WTC11 (cell line): ENCODE measurements around the gene DAP3. TPM values are rescaled to one million over a fixed set of nuclear protein-coding genes. Genes with fewer than 3 reads are reported as not detected.
"Not testable (repeated sequence)": the region's sequence is repeated elsewhere in the genome, so short reads cannot be mapped to it uniquely, and the experiment has no call there.

Experiments used
- ATAC-seq: fragments of 200-7000 bp; cut with Tn5 transposase; 2 replicates; pipeline ENCODE4 v1.10.0; 2021; ENCODE audit warnings: mild to moderate bottlenecking, moderate library complexity
- CTCF ChIA-PET: fragments of 300-600 bp; sonication (Branson Sonifier 250); formaldehyde crosslinking; loops from one replicate; lab custom pipeline; 2021; ENCODE audit warnings: antibody characterized with exemption; lab: Charles Lee
- POLR2A ChIA-PET: fragments of 350-600 bp; sonication (Branson Sonifier 250); formaldehyde crosslinking; loops from one replicate; lab custom pipeline; 2021; ENCODE audit warnings: antibody characterized with exemption; lab: Charles Lee
- DNase-seq: peaks from one replicate; pipeline ENCODE4 v3.0.0; 2021; ENCODE audit warnings: low spot score
- H3K27ac Mint-ChIP-seq: 2 replicates; pipeline ENCODE4 v1.8.0; 2021; ENCODE audit warnings: mixed read lengths
- H3K27me3 Mint-ChIP-seq: 2 replicates; pipeline ENCODE4 v1.8.0; 2021; ENCODE audit warnings: low read depth, mild to moderate bottlenecking, moderate library complexity, mixed read lengths
- H3K36me3 Mint-ChIP-seq: 2 replicates; pipeline ENCODE4 v1.8.0; 2021; ENCODE audit warnings: mixed read lengths
- H3K4me1 Mint-ChIP-seq: 2 replicates; pipeline ENCODE4 v1.8.0; 2022; ENCODE audit warnings: mixed read lengths
- H3K4me3 Mint-ChIP-seq: 2 replicates; pipeline ENCODE4 v1.8.0; 2021; ENCODE audit warnings: mild to moderate bottlenecking, moderate library complexity, mixed read lengths
- H3K9me3 Mint-ChIP-seq: 2 replicates; pipeline ENCODE4 v1.8.0; 2021; ENCODE audit warnings: mixed read lengths
- ATF1 ChIP-seq: sonication (generic); formaldehyde crosslinking; IDR thresholded peaks from 2 replicates; pipeline ENCODE4 v1.8.1; 2023; ENCODE audit warnings: mild to moderate bottlenecking, moderate library complexity, missing genetic modification reagents
- CTCF ChIP-seq: fragments of 200-600 bp; IDR thresholded peaks from 2 replicates; pipeline ENCODE4 v1.8.0; 2022; ENCODE audit warnings: antibody characterized with exemption
- ESRRA ChIP-seq: sonication (generic); formaldehyde crosslinking; IDR thresholded peaks from 2 replicates; pipeline ENCODE4 v1.8.1; 2022; ENCODE audit warnings: mild to moderate bottlenecking, missing genetic modification reagents, borderline replicate concordance
- KAT7 ChIP-seq: sonication (generic); formaldehyde crosslinking; IDR thresholded peaks from 2 replicates; pipeline ENCODE4 v1.8.1; 2023; ENCODE audit warnings: missing genetic modification reagents, mild to moderate bottlenecking, borderline replicate concordance
- NFATC4 ChIP-seq: fragments of 250-450 bp; sonication (Bioruptor Pico); IDR thresholded peaks from 2 replicates; pipeline ENCODE4 v1.9.0; 2021; ENCODE audit warnings: mild to moderate bottlenecking
- NFE2L1 ChIP-seq: sonication (generic); formaldehyde crosslinking; IDR thresholded peaks from 2 replicates; pipeline ENCODE4 v1.8.1; 2023; ENCODE audit warnings: missing genetic modification reagents
- PRRX2 ChIP-seq: fragments of 250-450 bp; sonication (Bioruptor Pico); IDR thresholded peaks from 2 replicates; pipeline ENCODE4 v1.8.0; 2021; ENCODE audit warnings: mild to moderate bottlenecking
- RELA ChIP-seq: sonication (generic); formaldehyde crosslinking; IDR thresholded peaks from 2 replicates; pipeline ENCODE4 v1.8.1; 2022; ENCODE audit warnings: missing genetic modification reagents, mild to moderate bottlenecking, borderline replicate concordance
- RORB ChIP-seq: fragments of 250-450 bp; sonication (Bioruptor Pico); IDR thresholded peaks from 2 replicates; pipeline ENCODE4 v1.9.0; 2021; ENCODE audit warnings: mild to moderate bottlenecking
- ZMAT4 ChIP-seq: fragments of 250-450 bp; sonication (Bioruptor Pico); IDR thresholded peaks from 2 replicates; pipeline ENCODE4 v1.9.0; 2021; ENCODE audit warnings: mild to moderate bottlenecking
- ZNF121 ChIP-seq: sonication (generic); formaldehyde crosslinking; IDR thresholded peaks from 2 replicates; pipeline ENCODE4 v1.8.0; 2023; ENCODE audit warnings: missing genetic modification reagents
- ZNF232 ChIP-seq: sonication (generic); formaldehyde crosslinking; IDR thresholded peaks from 2 replicates; pipeline ENCODE4 v1.8.0; 2022; ENCODE audit warnings: mild to moderate bottlenecking, missing genetic modification reagents
- ZNF317 ChIP-seq: sonication (generic); formaldehyde crosslinking; IDR thresholded peaks from 2 replicates; pipeline ENCODE4 v1.8.1; 2023; ENCODE audit warnings: low read depth, mild to moderate bottlenecking, moderate library complexity, missing genetic modification reagents, borderline replicate concordance
- total RNA-seq: library from RNA; stranded (reverse); gene quantifications from 3 replicates; pipeline ENCODE4 v1.2.3, GENCODE V29; 2021
- TF ChIP-seq, protein P1 (sequence below): sonication (generic); formaldehyde crosslinking; IDR thresholded peaks from 2 replicates; pipeline ENCODE4 v1.8.1; 2022; ENCODE audit warnings: low read depth, missing genetic modification reagents, borderline replicate concordance
- TF ChIP-seq, protein P2 (sequence below): fragments of 250-450 bp; sonication (Bioruptor Pico); IDR thresholded peaks from 2 replicates; pipeline ENCODE4 v1.9.0; 2021; ENCODE audit warnings: moderate library complexity, mild to moderate bottlenecking, inconsistent platforms, borderline replicate concordance
- TF ChIP-seq, protein P3 (sequence below): sonication (generic); formaldehyde crosslinking; IDR thresholded peaks from 2 replicates; pipeline ENCODE4 v1.8.1; 2022; ENCODE audit warnings: missing genetic modification reagents, borderline replicate concordance

Gene DAP3
- total RNA-seq, 1 experiment from 2014 or later: 109 TPM

- TF ChIP-seq KAT7 (CRISPR knock-in tag): no peak
- TF ChIP-seq RELA (CRISPR knock-in tag): no peak
- no peak for TF ChIP-seq NFATC4 (CRISPR knock-in tag)
- Mint-ChIP-seq H3K27me3 (no peaks in the 10 kb centered on the region), H3K4me3 (no peak overlapping the region), H3K4me1 (no peaks in the 10 kb centered on the region), H3K9me3 (peaks cover 4% of the 10 kb centered on the region), H3K27ac (no peak overlapping the region), H3K36me3 (peaks cover 45% of the 10 kb centered on the region)
- POLR2A ChIA-PET: no interaction called here
- DNase-seq: no peak
- ATAC-seq: no peak
- CTCF ChIA-PET: no interaction called here
Measured at GRCh38 chr1:155709391-155709790, 20.5 kb downstream of the DAP3 start.

GRCh38 chr1:155711457-155711856 is 22.6 kb downstream of the DAP3 start:
- H3K36me3 Mint-ChIP-seq: peaks cover 55% of the 10 kb centered on the region
- DNase-seq, H3K27ac Mint-ChIP-seq, POLR2A ChIA-PET, H3K27me3 Mint-ChIP-seq, H3K9me3 Mint-ChIP-seq, H3K4me1 Mint-ChIP-seq, H3K4me3 Mint-ChIP-seq, CTCF ChIA-PET, ATAC-seq: not testable (repeated sequence)

DNA sequence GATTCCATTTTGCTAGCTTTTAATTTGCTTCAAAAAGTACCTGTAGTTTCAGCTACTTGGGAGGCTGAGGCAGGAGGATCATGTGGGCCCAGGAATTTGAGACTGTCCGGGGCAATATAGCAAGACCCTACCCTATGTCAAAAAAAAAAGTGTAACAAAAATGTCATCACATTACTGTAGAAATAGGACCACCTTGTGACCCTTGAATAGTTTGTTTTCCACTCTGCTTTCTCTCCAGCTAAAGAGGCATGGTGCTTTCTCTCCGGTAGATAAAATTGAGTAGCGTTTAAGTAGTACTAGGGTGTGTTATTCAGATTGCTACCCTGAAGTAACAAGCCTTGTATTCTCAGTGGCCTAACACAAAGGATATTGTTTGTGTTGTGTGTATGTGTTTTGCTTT is 23.7 kb downstream of the DAP3 start:
- H3K27me3 Mint-ChIP-seq, DNase-seq, ATAC-seq, H3K27ac Mint-ChIP-seq, H3K9me3 Mint-ChIP-seq, H3K4me1 Mint-ChIP-seq, H3K4me3 Mint-ChIP-seq, POLR2A ChIA-PET: not testable (repeated sequence)
- peak; percentile 77; the same call in 1 of the 2 replicates for TF ChIP-seq ZNF121 (CRISPR knock-in tag)
- peaks cover 62% of the 10 kb centered on the region for H3K36me3 Mint-ChIP-seq
- CTCF ChIA-PET: interaction anchor here (1.2 kb wide), 1 partner anchor 10 kb away, joined by 6 read pairs; no protein-coding TSS in a partner anchor

DNA sequence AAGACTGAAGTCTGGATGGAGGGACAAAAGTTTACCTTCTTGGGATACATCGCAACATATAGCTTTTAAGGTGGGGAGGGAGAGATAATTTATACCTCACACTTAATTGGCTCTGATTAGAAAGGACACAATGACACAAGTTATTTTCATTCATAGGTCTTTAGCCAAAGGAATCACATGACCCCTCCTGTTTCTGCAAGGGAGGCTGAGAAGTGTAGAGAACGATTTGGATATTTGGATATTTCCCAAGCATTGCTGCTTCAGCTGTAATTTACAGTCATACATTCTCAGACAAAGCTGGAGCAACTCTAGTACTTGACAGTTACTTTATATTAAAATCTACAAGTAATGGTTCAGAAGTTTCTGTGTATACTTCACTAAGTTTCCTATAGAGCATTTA is 24.2 kb downstream of the DAP3 start:
- CTCF ChIA-PET: interaction anchor here (1.2 kb wide), 1 partner anchor 9 kb away, joined by 6 read pairs; no protein-coding TSS in a partner anchor
- no peak for TF ChIP-seq ZMAT4 (CRISPR knock-in tag)
- POLR2A ChIA-PET: no interaction called here
- ATAC-seq: no peak
- H3K36me3 Mint-ChIP-seq: peaks cover 61% of the 10 kb centered on the region
- no peak overlapping the region for H3K27ac Mint-ChIP-seq
- no peaks in the 10 kb centered on the region; the same call in 1 of the 2 replicates for H3K9me3 Mint-ChIP-seq
- H3K27me3 Mint-ChIP-seq: no peaks in the 10 kb centered on the region; the same call in 1 of the 2 replicates
- no peak overlapping the region for H3K4me3 Mint-ChIP-seq
- no peak for DNase-seq
- no peaks in the 10 kb centered on the region for H3K4me1 Mint-ChIP-seq

DNA sequence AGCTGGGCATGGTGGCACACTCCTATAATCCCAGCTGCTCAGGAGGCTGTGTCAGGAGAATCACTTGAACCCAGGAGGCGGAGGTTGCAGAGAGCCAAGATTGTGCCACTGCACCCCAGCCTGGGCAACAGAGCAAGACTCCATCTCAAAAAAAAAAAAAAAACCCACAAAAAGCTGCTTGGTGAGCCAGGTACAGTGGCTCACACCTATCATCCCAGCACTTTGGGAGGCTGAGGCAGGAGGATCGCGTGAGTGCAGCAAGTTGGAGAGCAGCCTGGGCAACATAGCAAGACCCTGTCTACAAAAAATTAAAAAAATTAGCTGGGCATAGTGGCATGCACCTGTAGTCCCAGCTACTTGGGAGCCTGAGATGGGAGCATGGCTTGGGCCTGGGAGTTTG is 26.2 kb downstream of the DAP3 start:
- DNase-seq, H3K4me1 Mint-ChIP-seq, H3K27ac Mint-ChIP-seq, H3K4me3 Mint-ChIP-seq, H3K27me3 Mint-ChIP-seq, H3K9me3 Mint-ChIP-seq, ATAC-seq, POLR2A ChIA-PET: not testable (repeated sequence)
- peak; percentile 61; the same call in 1 of the 2 replicates for TF ChIP-seq ZNF121 (CRISPR knock-in tag)
- CTCF ChIA-PET: interaction anchor here (0.7 to 2.2 kb wide), 2 partner anchors 14 to 66 kb away, joined by 3 to 11 read pairs; no protein-coding TSS in a partner anchor
- peaks cover 53% of the 10 kb centered on the region for H3K36me3 Mint-ChIP-seq

DNA sequence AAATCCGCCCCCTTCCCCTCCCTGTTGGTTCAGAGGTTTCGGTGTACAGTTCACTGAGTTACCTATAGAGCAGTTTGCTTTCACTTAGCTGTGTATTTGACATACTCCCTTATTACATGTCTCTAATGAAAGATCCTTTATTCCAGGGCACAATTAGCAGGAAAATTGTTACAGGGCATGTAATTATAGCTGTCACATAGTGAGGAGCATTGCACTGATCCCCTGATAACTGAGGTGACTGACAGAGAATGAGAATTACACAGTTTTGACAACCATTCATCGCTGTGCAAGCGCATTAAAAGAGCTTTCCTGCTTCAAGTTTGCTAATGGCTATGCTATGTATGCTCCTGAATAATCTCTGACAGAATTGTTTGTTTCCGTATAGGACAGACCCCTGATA is 26.9 kb downstream of the DAP3 start:
- ATAC-seq (no peak), DNase-seq (no peak)
- Mint-ChIP-seq H3K4me3 (no peak overlapping the region), H3K4me1 (no peaks in the 10 kb centered on the region), H3K36me3 (peaks cover 52% of the 10 kb centered on the region), H3K9me3 (no peaks in the 10 kb centered on the region), H3K27ac (no peak overlapping the region), H3K27me3 (no peaks in the 10 kb centered on the region; the same call in 1 of the 2 replicates)
- ChIA-PET POLR2A (interaction anchor here (0.6 kb wide), 1 partner anchor 95 kb away, joined by 5 read pairs; no protein-coding TSS in a partner anchor), CTCF (interaction anchor here (1.7 to 2.2 kb wide), 2 partner anchors 13 kb away, joined by 6 to 11 read pairs; no protein-coding TSS in a partner anchor)
- TF ChIP-seq, protein P1, sequence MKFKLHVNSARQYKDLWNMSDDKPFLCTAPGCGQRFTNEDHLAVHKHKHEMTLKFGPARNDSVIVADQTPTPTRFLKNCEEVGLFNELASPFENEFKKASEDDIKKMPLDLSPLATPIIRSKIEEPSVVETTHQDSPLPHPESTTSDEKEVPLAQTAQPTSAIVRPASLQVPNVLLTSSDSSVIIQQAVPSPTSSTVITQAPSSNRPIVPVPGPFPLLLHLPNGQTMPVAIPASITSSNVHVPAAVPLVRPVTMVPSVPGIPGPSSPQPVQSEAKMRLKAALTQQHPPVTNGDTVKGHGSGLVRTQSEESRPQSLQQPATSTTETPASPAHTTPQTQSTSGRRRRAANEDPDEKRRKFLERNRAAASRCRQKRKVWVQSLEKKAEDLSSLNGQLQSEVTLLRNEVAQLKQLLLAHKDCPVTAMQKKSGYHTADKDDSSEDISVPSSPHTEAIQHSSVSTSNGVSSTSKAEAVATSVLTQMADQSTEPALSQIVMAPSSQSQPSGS (CRISPR knock-in tag): no peak
- TF ChIP-seq, protein P2, sequence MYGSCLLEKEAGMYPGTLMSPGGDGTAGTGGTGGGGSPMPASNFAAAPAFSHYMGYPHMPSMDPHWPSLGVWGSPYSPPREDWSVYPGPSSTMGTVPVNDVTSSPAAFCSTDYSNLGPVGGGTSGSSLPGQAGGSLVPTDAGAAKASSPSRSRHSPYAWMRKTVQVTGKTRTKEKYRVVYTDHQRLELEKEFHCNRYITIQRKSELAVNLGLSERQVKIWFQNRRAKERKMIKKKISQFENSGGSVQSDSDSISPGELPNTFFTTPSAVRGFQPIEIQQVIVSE (CRISPR knock-in tag): no peak
- TF ChIP-seq RORB (CRISPR knock-in tag) (no peak), NFE2L1 (no peak), ZNF317 (CRISPR knock-in tag) (no peak), PRRX2 (CRISPR knock-in tag) (no peak), ATF1 (no peak), ESRRA (CRISPR knock-in tag) (no peak), CTCF (no peak), ZNF232 (CRISPR knock-in tag) (no peak)
- TF ChIP-seq, protein P3, sequence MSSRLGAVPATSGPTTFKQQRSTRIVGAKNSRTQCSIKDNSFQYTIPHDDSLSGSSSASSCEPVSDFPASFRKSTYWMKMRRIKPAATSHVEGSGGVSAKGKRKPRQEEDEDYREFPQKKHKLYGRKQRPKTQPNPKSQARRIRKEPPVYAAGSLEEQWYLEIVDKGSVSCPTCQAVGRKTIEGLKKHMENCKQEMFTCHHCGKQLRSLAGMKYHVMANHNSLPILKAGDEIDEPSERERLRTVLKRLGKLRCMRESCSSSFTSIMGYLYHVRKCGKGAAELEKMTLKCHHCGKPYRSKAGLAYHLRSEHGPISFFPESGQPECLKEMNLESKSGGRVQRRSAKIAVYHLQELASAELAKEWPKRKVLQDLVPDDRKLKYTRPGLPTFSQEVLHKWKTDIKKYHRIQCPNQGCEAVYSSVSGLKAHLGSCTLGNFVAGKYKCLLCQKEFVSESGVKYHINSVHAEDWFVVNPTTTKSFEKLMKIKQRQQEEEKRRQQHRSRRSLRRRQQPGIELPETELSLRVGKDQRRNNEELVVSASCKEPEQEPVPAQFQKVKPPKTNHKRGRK (CRISPR knock-in tag): no peak
